Measurements from ENCODE around the gene NAA25. TPM values are rescaled to one million over a fixed set of nuclear protein-coding genes. Genes with fewer than 3 reads are reported as not detected.
"Not testable (repeated sequence)": the region's sequence is repeated elsewhere in the genome, so short reads cannot be mapped to it uniquely, and the experiment has no call there.

NAA25 gene
- total RNA-seq, 2 donors from 2014 or later, result 12.4 to 20.4 TPM

GRCh38 chr12:112091563-112091962 is 17.0 kb downstream of the NAA25 start:
- ATAC-seq (no peak), DNase-seq (no peak)
- intact Hi-C loops (cut with DNase I, micrococcal nuclease), result no loop called here

GRCh38 chr12:112087851-112088250 is 20.7 kb downstream of the NAA25 start:
- intact Hi-C loops (cut with DNase I, micrococcal nuclease), result no loop called here
- no peak for ATAC-seq
- DNase-seq, result no peak

GRCh38 chr12:112087055-112087850 is 21.3 kb downstream of the NAA25 start:
- DNase-seq, result no peak
- intact Hi-C loops (cut with DNase I, micrococcal nuclease), result no loop called here
- no peak for ATAC-seq

- DNase-seq (no peak), ATAC-seq (no peak)
- intact Hi-C loops (cut with DNase I, micrococcal nuclease), result no loop called here
Observed at GRCh38 chr12:112066566-112066965, 42.0 kb downstream of the NAA25 start.

- DNase-seq, result no peak
- no peak for ATAC-seq
- intact Hi-C loops (cut with DNase I, micrococcal nuclease), result no loop called here
Observed at GRCh38 chr12:112063273-112063672, 45.3 kb downstream of the NAA25 start.

GRCh38 chr12:112061137-112061536 is 47.4 kb downstream of the NAA25 start:
- ATAC-seq, result no peak
- intact Hi-C loops (cut with DNase I, micrococcal nuclease), result no loop called here
- DNase-seq, result no peak

GRCh38 chr12:112049351-112049750 is 59.2 kb downstream of the NAA25 start:
- DNase-seq, result no peak
- intact Hi-C loops (cut with DNase I, micrococcal nuclease), result no loop called here
- ATAC-seq, result no peak

- intact Hi-C loops (cut with DNase I, micrococcal nuclease), result no loop called here
- ATAC-seq, result no peak
- peak in 1 of 2 donors; percentile 33 for DNase-seq
Observed at GRCh38 chr12:112046003-112046402, 62.6 kb downstream of the NAA25 start.

GRCh38 chr12:112036614-112037013 is 72.0 kb downstream of the NAA25 start:
- ATAC-seq; DNase-seq; intact Hi-C loops (cut with DNase I, micrococcal nuclease): not testable (repeated sequence)

GRCh38 chr12:112035219-112035785 is 73.3 kb downstream of the NAA25 start:
- intact Hi-C loops (cut with DNase I, micrococcal nuclease), result no loop called here
- DNase-seq, result no peak
- no peak for ATAC-seq

- ATAC-seq (no peak), DNase-seq (no peak)
- intact Hi-C loops (cut with DNase I, micrococcal nuclease), result no loop called here
Observed at GRCh38 chr12:112032292-112032691, 76.3 kb downstream of the NAA25 start.

GRCh38 chr12:112031472-112031871 is 77.1 kb downstream of the NAA25 start:
- intact Hi-C loops (cut with DNase I, micrococcal nuclease), result no loop called here
- no peak for DNase-seq
- ATAC-seq, result no peak

- intact Hi-C loops (cut with DNase I, micrococcal nuclease), result no loop called here
- no peak for DNase-seq
- ATAC-seq, result no peak
Observed at GRCh38 chr12:112029301-112029700, 79.3 kb downstream of the NAA25 start.

GRCh38 chr12:112025808-112026375 is 82.7 kb downstream of the NAA25 start:
- DNase-seq (no peak), ATAC-seq (no peak)
- intact Hi-C loops (cut with DNase I, micrococcal nuclease), result no loop called here

GRCh38 chr12:112023759-112024396 is 84.7 kb downstream of the NAA25 start:
- intact Hi-C loops (cut with DNase I, micrococcal nuclease), result no loop called here
- ATAC-seq (no peak), DNase-seq (no peak)

GRCh38 chr12:112022241-112023016 is 86.2 kb downstream of the NAA25 start:
- intact Hi-C loops (cut with DNase I, micrococcal nuclease), result no loop called here
- ATAC-seq (peak; percentile 16), DNase-seq (no peak)

GRCh38 chr12:112020947-112021457 is 87.6 kb downstream of the NAA25 start:
- intact Hi-C loops (cut with DNase I, micrococcal nuclease), result no loop called here
- DNase-seq (no peak), ATAC-seq (no peak)

GRCh38 chr12:112018571-112019237 is 89.9 kb downstream of the NAA25 start:
- DNase-seq (no peak), ATAC-seq (no peak)
- intact Hi-C loops (cut with DNase I, micrococcal nuclease), result no loop called here

Data from left colon (tissue), 2 donors.